SK-N-MC (cell line): ENCODE measurements around the gene MGAT5B.

Source experiments
- DNase-seq: peaks from one replicate; pipeline ENCODE4 v3.0.0-alpha.2; 2011; ENCODE audit warnings: low read depth, low spot score
- H3K27ac ChIP-seq: fragments of 200-600 bp; sonication (generic); 2 replicates; pipeline ENCODE4 v1.5.1; 2016; ENCODE audit warnings: mixed run types
- H3K36me3 ChIP-seq: fragments of 200-600 bp; sonication (generic); 2 replicates; pipeline ENCODE4 v1.6.1; 2017; ENCODE audit warnings: antibody characterized with exemption, low read length, mixed read lengths; ENCODE audit not compliant: insufficient read depth
- H3K4me3 ChIP-seq: fragments of 200-600 bp; sonication (generic); 2 replicates; pipeline ENCODE4 v1.5.1; 2016
- H3K9ac ChIP-seq: fragments of 200-600 bp; sonication (generic); 2 replicates; pipeline ENCODE4 v1.8.0; 2017; ENCODE audit warnings: mixed run types, mixed read lengths; ENCODE audit not compliant: insufficient read length
- H3K9me3 ChIP-seq: fragments of 200-600 bp; sonication (generic); 2 replicates; pipeline ENCODE4 v1.6.1; 2017; ENCODE audit warnings: low read depth, mild to moderate bottlenecking, antibody characterized with exemption, low read length, moderate library complexity, mixed read lengths
- EZH2 ChIP-seq: fragments of 200-600 bp; sonication (generic); IDR thresholded peaks from one replicate; pipeline ENCODE4 v1.6.1; 2017; ENCODE audit warnings: antibody characterized with exemption
- FOXP2 ChIP-seq: optimal IDR thresholded peaks from 2 replicates; pipeline ENCODE3; 2011; ENCODE audit warnings: mild to moderate bottlenecking, moderate library complexity; ENCODE audit not compliant: insufficient read depth; ENCODE audit errors: extremely low read length, control extremely low read depth
- POLR2AphosphoS5 ChIP-seq: IDR thresholded peaks from 2 replicates; pipeline ENCODE4 v1.6.1; 2012; ENCODE audit warnings: mild to moderate bottlenecking, low read depth, low read length, borderline replicate concordance

The MGAT5B gene, protein sequence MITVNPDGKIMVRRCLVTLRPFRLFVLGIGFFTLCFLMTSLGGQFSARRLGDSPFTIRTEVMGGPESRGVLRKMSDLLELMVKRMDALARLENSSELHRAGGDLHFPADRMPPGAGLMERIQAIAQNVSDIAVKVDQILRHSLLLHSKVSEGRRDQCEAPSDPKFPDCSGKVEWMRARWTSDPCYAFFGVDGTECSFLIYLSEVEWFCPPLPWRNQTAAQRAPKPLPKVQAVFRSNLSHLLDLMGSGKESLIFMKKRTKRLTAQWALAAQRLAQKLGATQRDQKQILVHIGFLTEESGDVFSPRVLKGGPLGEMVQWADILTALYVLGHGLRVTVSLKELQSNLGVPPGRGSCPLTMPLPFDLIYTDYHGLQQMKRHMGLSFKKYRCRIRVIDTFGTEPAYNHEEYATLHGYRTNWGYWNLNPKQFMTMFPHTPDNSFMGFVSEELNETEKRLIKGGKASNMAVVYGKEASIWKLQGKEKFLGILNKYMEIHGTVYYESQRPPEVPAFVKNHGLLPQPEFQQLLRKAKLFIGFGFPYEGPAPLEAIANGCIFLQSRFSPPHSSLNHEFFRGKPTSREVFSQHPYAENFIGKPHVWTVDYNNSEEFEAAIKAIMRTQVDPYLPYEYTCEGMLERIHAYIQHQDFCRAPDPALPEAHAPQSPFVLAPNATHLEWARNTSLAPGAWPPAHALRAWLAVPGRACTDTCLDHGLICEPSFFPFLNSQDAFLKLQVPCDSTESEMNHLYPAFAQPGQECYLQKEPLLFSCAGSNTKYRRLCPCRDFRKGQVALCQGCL

DNA sequence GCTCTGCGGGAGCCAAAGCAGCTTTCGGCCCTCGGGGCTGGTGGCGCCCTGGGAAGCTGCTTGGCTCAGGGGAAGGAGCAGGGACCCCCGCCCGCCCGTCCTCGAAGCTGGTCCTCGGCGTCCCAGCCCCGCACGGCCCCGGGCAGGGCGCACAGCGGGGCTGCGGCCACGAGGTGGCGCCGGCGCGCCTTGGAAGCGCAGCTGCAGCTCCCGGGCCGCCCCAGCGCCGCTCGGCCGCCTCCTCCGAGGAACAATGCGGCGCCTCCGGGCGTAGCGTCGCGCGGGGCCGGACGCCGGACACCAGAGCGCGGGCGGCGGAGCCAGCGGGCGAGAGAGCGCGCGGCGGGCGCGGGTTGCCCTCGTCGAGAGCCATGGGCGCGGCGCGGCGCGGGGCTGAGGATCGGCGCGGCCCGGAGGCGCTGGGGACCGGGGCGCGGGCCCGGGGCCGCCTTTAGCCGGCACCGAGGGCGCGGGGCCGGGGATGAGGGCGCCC lies at the start of gene MGAT5B:
Gene MGAT5B (plus strand): TSS at position 229 of the 493 bp plus-strand sequence. CDS start 626 bp downstream, outside the sequence.
- Histone ChIP-seq H3K4me3 (no peak within 1 kb of the TSS), H3K9me3 (no peaks in the 10 kb centered on the region), H3K27ac (no peak within 1 kb of the TSS), H3K36me3 (no peaks in the 10 kb centered on the region), H3K9ac (no peak within 1 kb of the TSS)
- no peak for TF ChIP-seq POLR2AphosphoS5
- no peak for TF ChIP-seq FOXP2
- TF ChIP-seq EZH2, result no peak
- no peak for DNase-seq

DNA sequence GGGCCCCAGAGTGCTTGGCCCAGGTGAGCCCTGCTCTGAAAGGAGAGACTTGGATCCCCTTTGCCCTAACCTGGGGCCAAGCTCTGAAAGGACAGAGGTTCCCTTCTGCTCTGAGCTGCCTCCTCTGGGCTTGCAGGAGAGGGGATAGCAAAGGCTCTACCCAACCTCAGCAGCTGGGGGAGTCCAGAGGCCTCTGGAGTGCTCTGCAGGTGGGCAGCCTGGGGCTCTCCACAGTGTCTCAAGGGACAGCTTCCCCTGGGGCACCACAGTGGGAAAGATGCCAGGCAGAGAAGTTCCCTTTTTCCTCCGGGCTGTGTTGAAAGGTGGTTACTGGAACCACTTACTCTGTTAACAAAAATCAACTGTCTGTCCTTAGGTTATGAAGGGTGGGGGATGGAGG lies 48.2 kb upstream of the MGAT5B start:
- TF ChIP-seq FOXP2 (no peak), POLR2AphosphoS5 (no peak), EZH2 (no peak)
- no peak for DNase-seq
- Histone ChIP-seq H3K4me3 (no peak overlapping the region), H3K27ac (no peak overlapping the region), H3K9ac (no peak overlapping the region), H3K36me3 (no peaks in the 10 kb centered on the region), H3K9me3 (no peaks in the 10 kb centered on the region)

DNA sequence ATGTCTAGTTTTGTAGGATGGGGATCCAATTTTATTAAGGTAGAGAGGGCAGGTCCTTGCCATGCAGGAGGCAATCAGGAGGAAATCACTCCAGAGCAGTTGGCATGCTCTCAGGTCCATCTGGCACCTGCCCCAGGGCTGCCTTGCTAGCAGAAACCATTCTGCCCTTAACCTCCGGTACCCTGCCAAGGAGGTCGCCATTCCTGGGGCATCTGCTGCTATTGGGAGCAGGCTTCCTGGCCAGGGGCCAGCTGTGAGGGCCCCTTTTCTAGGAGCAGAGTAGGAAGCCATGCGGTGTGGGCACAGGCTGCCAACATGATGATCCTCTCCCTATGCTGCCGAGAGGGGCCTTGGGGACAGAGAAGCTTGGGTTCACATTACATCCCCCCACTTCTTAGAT lies 47.6 kb upstream of the MGAT5B start:
- no peak for DNase-seq
- Histone ChIP-seq H3K9me3 (no peaks in the 10 kb centered on the region), H3K27ac (no peak overlapping the region), H3K9ac (no peak overlapping the region), H3K36me3 (no peaks in the 10 kb centered on the region), H3K4me3 (no peak overlapping the region)
- TF ChIP-seq FOXP2 (no peak), EZH2 (no peak), POLR2AphosphoS5 (no peak)

DNA sequence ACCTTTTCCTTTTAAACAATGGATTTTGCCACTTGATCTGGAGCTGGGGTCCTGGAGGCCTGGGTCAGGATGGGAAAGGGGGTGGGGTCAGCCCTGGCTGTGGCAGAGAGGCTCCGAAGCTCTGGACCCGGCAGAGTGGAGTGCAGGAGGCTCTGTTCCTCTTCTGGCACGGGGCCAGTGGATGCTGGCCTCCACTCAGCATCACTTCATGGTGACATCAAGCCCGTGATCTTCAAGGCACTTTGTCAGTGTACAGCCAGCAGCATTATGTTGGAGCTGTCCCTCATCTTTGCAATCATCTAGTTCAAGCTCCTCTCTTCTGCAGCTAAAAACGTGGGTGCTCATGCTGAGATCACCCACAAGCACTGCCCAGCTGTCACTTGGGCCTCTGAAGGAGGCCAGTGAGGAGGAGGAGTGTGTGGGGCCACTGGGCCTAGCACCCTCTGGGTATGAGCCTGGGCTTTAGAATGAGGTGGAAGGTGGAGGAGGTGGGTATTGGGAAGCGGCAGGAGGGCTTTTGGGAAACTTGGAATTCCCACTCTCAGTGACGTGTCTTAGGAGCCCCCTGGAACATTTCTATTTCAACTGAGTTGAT lies 45.9 kb upstream of the MGAT5B start:
- H3K27ac ChIP-seq, result no peak overlapping the region
- no peaks in the 10 kb centered on the region for H3K9me3 ChIP-seq

DNA sequence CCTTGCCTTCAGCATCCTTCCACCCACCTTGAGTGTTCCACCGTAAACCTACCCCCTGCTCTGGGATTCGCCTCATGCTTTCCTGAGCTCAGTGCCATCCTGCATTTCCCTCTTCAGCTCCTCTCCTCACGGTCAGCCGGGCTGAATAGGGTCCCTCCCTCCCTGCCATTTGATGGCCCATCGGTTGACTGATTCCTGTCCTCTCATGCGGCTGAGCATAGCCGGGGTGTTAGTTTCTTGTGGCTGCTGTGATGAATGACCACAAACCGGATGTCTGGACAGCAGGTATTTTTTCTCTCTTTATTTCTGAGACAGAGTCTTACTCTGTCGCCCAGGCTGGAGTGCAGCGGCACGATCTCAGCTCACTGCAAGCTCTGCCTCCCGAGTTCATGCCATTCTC lies 44.1 kb upstream of the MGAT5B start:
- Histone ChIP-seq H3K9ac (no peak overlapping the region), H3K4me3 (no peak overlapping the region), H3K27ac (no peak overlapping the region), H3K9me3 (no peaks in the 10 kb centered on the region), H3K36me3 (no peaks in the 10 kb centered on the region)
- TF ChIP-seq POLR2AphosphoS5, result no peak
- no peak for TF ChIP-seq EZH2
- no peak for TF ChIP-seq FOXP2
- no peak for DNase-seq

More for the DNA sequence above, 45.9 kb upstream of the MGAT5B start:
- no peak for DNase-seq
- TF ChIP-seq FOXP2 (no peak), POLR2AphosphoS5 (no peak), EZH2 (no peak)
- Histone ChIP-seq H3K9ac (no peak overlapping the region), H3K36me3 (no peaks in the 10 kb centered on the region), H3K4me3 (no peak overlapping the region)

DNA sequence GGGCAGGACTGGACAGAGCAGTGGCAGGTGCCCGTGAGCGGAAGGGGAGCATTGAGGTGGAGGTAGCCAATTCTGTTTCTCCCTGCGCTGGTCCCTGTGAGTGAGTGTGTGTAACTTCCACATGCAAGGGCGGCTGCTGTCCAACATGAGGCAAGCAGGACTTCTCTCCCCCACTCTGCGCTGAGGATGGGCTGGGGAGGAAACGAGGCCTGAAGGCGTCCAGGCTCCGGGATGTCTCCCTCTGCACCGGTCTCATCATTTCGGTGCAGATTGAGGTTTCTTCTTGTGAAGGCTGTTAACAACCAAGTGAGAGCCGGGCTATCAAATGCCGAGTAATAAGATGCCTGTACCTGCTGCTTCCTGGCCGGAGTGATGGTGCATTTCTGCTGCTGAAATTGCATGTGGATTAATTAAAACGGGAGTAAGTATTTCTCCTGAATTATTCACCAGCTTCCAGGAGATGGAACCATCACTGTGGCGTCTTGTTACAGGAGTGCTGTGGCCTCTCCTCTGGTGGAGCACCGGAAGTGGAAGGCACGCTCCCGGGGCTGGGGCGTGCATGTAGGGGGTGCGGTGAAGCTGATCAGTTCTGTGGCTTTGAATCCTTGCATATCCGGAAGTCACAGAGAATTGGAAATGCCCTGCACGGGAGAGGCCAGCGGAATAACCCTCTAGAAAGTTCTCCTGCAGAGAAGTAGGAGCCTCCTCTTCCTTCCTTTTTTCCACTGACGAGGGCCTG lies 41.7 kb upstream of the MGAT5B start:
- H3K4me3 ChIP-seq, result no peak overlapping the region
- H3K9ac ChIP-seq, result no peak overlapping the region
- no peaks in the 10 kb centered on the region for H3K9me3 ChIP-seq
- H3K36me3 ChIP-seq, result no peaks in the 10 kb centered on the region
- TF ChIP-seq POLR2AphosphoS5, result no peak
- TF ChIP-seq EZH2, result no peak
- no peak for TF ChIP-seq FOXP2
- no peak overlapping the region for H3K27ac ChIP-seq
- DNase-seq, result no peak

DNA sequence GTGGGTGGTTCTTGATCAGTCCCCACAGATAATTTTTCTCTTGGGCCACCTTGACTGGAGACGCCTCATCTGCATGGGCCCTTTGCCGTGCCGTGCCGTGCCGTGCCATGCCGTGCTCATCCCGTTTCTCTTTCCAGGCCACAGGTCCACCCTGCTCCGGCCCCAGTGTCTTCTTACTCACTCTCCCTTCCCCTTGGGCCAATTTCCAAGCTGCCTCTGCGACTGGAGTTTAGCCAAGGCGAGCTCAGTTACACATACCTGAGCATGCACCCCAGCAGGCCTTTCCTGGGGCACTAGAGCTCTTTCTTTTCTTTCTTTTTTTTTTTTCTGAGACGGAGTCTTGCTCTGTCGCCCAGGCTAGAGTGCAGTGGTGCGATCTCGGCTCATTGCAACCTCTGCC lies 40.5 kb upstream of the MGAT5B start:
- Histone ChIP-seq H3K27ac (no peak overlapping the region), H3K9me3 (no peaks in the 10 kb centered on the region), H3K9ac (no peak overlapping the region), H3K36me3 (no peaks in the 10 kb centered on the region), H3K4me3 (no peak overlapping the region)
- no peak for DNase-seq
- TF ChIP-seq POLR2AphosphoS5 (no peak), FOXP2 (no peak), EZH2 (no peak)
